Measurements from ENCODE around the gene TMEM259. TPM values are rescaled to one million over a fixed set of nuclear protein-coding genes. Genes with fewer than 3 reads are reported as not detected.

TMEM259 gene
- total RNA-seq, 4 donors from 2014 or later = 146 to 179 (median 154) TPM

DNA sequence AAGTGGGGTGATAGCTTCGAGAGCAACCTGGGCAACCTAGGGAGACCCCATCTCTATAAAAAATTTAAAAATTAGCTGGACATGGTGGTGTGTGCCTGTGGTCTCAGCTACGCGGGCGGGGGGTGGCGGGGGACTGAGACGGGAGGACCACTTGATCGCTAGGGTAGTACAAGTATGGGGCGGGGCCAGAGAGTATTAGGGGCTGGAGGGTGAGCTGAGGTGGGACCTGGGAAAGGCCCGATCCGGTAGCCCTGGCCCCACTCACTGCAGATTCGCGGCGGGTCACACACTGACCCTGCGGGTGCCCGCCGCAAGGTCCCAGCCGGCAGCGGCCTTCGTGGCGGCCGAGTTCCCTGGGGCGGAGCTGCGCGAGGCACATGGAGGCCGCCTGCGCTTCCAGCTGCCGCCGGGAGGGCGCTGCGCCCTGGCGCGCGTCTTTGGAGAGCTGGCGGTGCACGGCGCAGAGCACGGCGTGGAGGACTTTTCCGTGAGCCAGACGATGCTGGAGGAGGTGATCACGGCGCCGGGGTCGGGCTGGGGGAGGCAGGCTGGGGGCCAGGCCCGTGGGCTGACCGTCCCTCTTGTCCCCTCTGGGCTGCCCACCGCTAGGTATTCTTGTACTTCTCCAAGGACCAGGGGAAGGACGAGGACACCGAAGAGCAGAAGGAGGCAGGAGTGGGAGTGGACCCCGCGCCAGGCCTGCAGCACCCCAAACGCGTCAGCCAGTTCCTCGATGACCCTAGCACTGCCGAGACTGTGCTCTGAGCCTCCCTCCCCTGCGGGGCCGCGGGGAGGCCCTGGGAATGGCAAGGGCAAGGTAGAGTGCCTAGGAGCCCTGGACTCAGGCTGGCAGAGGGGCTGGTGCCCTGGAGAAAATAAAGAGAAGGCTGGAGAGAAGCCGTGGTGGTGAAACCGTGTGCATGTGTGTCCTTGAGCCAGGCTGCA lies 44.0 kb upstream of the TMEM259 start:
- TF ChIP-seq EP300 (IDR thresholded peaks at IDR 0.05) (no peak), POLR2A (IDR thresholded peaks at IDR 0.05) (no peak)
- TF ChIP-seq, protein P1, sequence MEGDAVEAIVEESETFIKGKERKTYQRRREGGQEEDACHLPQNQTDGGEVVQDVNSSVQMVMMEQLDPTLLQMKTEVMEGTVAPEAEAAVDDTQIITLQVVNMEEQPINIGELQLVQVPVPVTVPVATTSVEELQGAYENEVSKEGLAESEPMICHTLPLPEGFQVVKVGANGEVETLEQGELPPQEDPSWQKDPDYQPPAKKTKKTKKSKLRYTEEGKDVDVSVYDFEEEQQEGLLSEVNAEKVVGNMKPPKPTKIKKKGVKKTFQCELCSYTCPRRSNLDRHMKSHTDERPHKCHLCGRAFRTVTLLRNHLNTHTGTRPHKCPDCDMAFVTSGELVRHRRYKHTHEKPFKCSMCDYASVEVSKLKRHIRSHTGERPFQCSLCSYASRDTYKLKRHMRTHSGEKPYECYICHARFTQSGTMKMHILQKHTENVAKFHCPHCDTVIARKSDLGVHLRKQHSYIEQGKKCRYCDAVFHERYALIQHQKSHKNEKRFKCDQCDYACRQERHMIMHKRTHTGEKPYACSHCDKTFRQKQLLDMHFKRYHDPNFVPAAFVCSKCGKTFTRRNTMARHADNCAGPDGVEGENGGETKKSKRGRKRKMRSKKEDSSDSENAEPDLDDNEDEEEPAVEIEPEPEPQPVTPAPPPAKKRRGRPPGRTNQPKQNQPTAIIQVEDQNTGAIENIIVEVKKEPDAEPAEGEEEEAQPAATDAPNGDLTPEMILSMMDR (IDR thresholded peaks at IDR 0.05) = peak in 3 of 4 experiments; percentile 73 to 88 (median 79)
- Histone ChIP-seq H3K9me3 (peaks cover 0 to 1% (median 0%) of the 10 kb centered on the region in 3 donors), H3K27me3 (peaks cover 60% of the 10 kb centered on the region), H3K4me1 (peaks cover 0 to 42% (median 21%) of the 10 kb centered on the region in 3 donors), H3K4me3 (peak overlapping the region in 1 of 2 donors; percentile 8), H3K36me3 (no peaks in the 10 kb centered on the region), H3K27ac (no peak overlapping the region)
- ATAC-seq = peak; percentile 65
- WGBS, 2 donors (ENCODE audit: low coverage in 1 of 2) = 6 to 13% methylated on average over 7 to 10 of the region's 60 CpGs

DNA sequence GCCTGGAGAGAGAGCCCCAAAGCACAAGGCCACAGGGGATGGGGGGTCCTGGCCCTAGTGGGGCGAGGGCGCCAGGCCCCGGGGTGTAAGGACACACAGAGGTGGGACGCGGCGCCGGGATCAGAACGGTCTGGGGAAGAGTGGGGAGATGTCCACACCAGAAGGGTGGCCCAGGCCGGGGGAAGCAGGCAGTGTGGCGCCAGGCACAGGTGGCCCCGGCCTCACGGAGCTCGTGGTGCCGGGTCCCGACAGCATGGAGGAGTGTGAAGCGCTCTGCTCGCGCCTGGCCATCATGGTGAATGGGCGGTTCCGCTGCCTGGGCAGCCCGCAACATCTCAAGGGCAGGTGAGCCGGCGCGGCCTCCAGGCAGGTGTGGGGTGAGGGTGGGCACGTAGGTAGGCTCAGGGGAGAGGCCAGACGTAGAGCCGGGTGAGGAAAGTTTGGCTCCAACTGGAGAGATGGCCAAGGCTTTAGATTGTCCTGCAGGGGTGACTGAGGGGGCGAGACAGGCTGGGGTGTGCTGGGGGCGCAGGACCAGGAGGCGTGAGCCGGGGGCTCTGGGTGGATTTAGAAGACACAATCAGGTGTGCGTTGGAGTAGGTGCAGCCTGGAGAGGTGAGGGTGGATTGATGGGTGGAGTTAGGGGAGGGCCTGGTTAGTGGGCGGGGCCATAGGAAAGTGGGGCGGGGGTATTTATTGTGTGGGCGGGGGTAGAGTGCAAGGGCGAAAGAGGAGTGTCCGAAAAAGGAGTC lies 43.2 kb upstream of the TMEM259 start:
- TF ChIP-seq POLR2A (IDR thresholded peaks at IDR 0.05) = no peak
- TF ChIP-seq POLR2AphosphoS5 (IDR thresholded peaks at IDR 0.05) = no peak
- TF ChIP-seq, protein P1 (IDR thresholded peaks at IDR 0.05) = no peak
- no peak for TF ChIP-seq EP300 (IDR thresholded peaks at IDR 0.05)
- Histone ChIP-seq H3K4me1 (peaks cover 0 to 38% (median 21%) of the 10 kb centered on the region in 3 donors), H3K36me3 (no peaks in the 10 kb centered on the region), H3K4me3 (no peak overlapping the region), H3K27me3 (peaks cover 51% of the 10 kb centered on the region), H3K27ac (no peak overlapping the region), H3K9me3 (peaks cover 0 to 10% (median 0%) of the 10 kb centered on the region in 3 donors)
- ATAC-seq = no peak
- WGBS, 2 donors (ENCODE audit: low coverage in 1 of 2) = 45 to 86% methylated on average over 1 to 11 of the region's 37 CpGs

DNA sequence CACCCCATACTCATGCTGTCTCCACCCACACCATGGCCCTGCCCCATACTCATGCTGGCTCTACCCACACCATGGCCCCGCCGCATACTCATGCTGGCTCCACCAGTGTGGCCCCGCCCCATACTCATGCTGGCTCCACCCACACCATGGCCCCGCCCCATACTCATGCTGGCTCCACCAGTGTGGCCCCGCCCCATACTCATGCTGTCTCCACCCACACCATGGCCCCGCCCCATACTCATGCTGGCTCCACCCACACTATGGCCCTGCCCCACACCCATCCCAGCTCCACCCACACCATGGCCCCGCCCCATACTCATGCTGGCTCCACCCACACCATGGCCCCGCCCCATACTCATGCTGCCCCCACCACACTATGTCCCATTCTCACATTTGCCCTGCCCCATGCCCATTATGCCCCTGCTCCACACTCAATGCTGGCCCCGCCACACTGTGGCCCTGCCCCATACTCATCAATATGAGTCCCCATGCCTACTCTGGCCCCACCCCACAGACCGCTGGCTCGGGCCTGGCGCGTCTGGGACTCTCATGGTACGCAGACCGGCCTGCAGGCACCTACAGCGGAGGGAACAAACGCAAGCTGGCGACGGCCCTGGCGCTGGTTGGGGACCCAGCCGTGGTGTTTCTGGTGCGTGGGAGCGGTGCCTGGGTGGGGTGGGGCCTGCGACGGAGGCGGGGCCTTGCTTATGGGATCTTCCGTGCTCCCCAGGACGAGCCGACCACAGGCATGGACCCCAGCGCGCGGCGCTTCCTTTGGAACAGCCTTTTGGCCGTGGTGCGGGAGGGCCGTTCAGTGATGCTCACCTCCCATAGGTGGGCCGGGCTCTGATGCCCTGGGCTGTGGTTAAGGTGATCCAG lies 42.3 kb upstream of the TMEM259 start:
- H3K27me3 ChIP-seq = peaks cover 43% of the 10 kb centered on the region
- H3K4me1 ChIP-seq = peaks cover 0 to 38% (median 21%) of the 10 kb centered on the region in 3 donors
- ATAC-seq = no peak
- peaks cover 0 to 18% (median 0%) of the 10 kb centered on the region in 3 donors for H3K9me3 ChIP-seq
- no peak for TF ChIP-seq EP300 (IDR thresholded peaks at IDR 0.05)
- no peak for TF ChIP-seq POLR2AphosphoS5 (IDR thresholded peaks at IDR 0.05)
- TF ChIP-seq POLR2A (IDR thresholded peaks at IDR 0.05) = no peak
- TF ChIP-seq, protein P1 (IDR thresholded peaks at IDR 0.05) = no peak
- H3K4me3 ChIP-seq = no peak overlapping the region
- 56 to 58% methylated on average over 3 to 4 of the region's 37 CpGs for WGBS, 2 donors (ENCODE audit: low coverage in 1 of 2)
- H3K36me3 ChIP-seq = peaks cover 0 to 8% of the 10 kb centered on the region in 2 donors
- no peak overlapping the region for H3K27ac ChIP-seq

DNA sequence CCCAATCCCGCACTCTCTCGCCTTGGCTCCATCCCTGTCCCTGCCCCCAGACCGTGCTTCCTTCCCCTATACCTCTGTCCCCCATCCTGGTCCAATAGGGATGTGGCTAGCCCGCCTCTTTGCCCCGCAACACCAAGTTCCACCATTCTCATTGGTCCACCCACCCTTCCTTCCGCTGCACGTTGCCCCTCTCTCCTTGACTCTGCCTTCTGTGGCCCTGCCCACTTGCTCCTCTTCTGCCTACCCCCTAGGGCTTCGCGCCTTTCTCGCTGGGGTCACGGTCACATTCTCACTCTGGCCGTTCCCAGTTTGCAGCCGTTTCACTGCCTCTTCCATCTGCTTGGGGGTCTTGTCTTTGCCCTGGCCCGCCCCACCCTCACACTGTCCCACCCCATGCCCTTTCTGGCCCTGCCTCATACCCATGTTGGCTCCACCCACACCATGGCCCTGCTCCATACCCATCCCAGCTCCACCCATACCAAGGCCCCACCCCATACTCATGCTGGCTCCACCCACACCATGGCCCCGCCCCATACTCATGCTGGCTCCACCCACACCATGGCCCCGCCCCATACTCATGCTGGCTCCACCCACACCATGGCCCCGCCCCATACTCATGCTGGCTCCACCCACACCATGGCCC lies 41.6 kb upstream of the TMEM259 start:
- TF ChIP-seq, protein P1 (IDR thresholded peaks at IDR 0.05) = no peak
- no peak for TF ChIP-seq EP300 (IDR thresholded peaks at IDR 0.05)
- no peak for TF ChIP-seq POLR2A (IDR thresholded peaks at IDR 0.05)
- TF ChIP-seq POLR2AphosphoS5 (IDR thresholded peaks at IDR 0.05) = no peak
- 84 to 86% methylated on average over 12 to 14 of the region's 17 CpGs for WGBS, 2 donors (ENCODE audit: low coverage in 1 of 2)
- ATAC-seq = no peak

More for the DNA sequence above, 41.6 kb upstream of the TMEM259 start:
- H3K36me3 ChIP-seq = peaks cover 0 to 13% of the 10 kb centered on the region in 2 donors
- no peak overlapping the region for H3K27ac ChIP-seq
- H3K9me3 ChIP-seq = peaks cover 0 to 26% (median 0%) of the 10 kb centered on the region in 3 donors
- peaks cover 0 to 32% (median 19%) of the 10 kb centered on the region in 3 donors for H3K4me1 ChIP-seq
- H3K4me3 ChIP-seq = no peak overlapping the region
- H3K27me3 ChIP-seq = peaks cover 35% of the 10 kb centered on the region

Measured in gastroesophageal sphincter (tissue), 4 donors.